ENCODE data around the gene ZBTB32.

DNA sequence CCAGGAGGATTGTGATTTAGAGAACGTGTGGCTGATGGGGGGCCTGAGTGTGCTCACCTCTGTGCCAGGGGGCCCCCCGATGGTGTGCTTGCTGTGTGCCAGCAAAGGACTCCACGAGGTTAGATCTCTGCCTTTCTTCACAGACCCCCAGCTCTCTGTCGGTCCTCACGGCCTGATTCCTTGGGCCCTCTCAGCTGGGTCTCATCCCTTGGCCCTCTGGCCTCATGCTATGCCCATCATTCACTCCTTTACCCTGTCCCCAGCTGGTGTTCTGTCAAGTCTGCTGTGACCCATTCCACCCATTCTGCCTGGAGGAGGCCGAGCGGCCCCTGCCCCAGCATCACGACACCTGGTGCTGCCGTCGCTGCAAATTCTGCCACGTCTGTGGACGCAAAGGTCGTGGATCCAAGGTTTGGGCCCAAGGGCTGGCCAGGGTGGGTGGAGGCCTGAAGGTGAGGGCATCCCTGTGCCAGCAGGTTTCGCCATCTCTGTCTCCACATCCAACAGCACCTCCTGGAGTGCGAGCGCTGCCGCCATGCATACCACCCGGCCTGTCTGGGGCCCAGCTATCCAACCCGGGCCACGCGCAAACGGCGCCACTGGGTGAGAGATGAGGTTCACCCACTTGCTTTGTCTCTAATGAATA lies 21.0 kb downstream of the ZBTB32 start:
- TF ChIP-seq, protein P1, sequence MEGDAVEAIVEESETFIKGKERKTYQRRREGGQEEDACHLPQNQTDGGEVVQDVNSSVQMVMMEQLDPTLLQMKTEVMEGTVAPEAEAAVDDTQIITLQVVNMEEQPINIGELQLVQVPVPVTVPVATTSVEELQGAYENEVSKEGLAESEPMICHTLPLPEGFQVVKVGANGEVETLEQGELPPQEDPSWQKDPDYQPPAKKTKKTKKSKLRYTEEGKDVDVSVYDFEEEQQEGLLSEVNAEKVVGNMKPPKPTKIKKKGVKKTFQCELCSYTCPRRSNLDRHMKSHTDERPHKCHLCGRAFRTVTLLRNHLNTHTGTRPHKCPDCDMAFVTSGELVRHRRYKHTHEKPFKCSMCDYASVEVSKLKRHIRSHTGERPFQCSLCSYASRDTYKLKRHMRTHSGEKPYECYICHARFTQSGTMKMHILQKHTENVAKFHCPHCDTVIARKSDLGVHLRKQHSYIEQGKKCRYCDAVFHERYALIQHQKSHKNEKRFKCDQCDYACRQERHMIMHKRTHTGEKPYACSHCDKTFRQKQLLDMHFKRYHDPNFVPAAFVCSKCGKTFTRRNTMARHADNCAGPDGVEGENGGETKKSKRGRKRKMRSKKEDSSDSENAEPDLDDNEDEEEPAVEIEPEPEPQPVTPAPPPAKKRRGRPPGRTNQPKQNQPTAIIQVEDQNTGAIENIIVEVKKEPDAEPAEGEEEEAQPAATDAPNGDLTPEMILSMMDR (conservative IDR thresholded peaks at IDR 0.05 in 1 of 2, IDR thresholded peaks at IDR 0.05 in 1 of 2; ENCODE audit: extremely low read depth in 1 of 2, insufficient read depth in 1 of 2, low read depth in 1 of 2, low read length in 2 of 2), result no peak
- no peak for TF ChIP-seq EZH2 (IDR thresholded peaks at IDR 0.05; ENCODE audit: borderline replicate concordance, low read length)

All from mammary epithelial cell (primary cell).